ENCODE measurements around the gene SYT15.
"Not testable (repeated sequence)": the region's sequence is repeated elsewhere in the genome, so short reads cannot be mapped to it uniquely, and the experiment has no call there.

SYT15 gene
- long read RNA-seq: 0 reads

GRCh38 chr10:46578474-46579178 lies at the start of gene SYT15:
SYT15 (plus strand) TSS chr10:46579128; CDS start chr10:46579169, 41 bp downstream.
- DNase-seq (ENCODE audit: low read depth in 1 of 2, low spot score in 1 of 2): not testable (repeated sequence)

GRCh38 chr10:46529742-46530141 lies 49.2 kb upstream of the SYT15 start:
- H3K27me3 ChIP-seq (ENCODE audit: insufficient read depth, poor library complexity, severe bottlenecking); DNase-seq (ENCODE audit: low read depth in 1 of 2, low spot score in 1 of 2); H3K27ac ChIP-seq (replicated peaks); H3K4me3 ChIP-seq (replicated peaks; ENCODE audit: insufficient read depth, low read length): not testable (repeated sequence)

More at GRCh38 chr10:46578474-46579178, at the start of gene SYT15:
- H3K27me3 ChIP-seq (ENCODE audit: insufficient read depth, poor library complexity, severe bottlenecking); H3K4me3 ChIP-seq (replicated peaks; ENCODE audit: insufficient read depth, low read length); H3K27ac ChIP-seq (replicated peaks): not testable (repeated sequence)

GRCh38 chr10:46530249-46531186 lies 48.4 kb upstream of the SYT15 start:
- no peak overlapping the region for H3K4me3 ChIP-seq (replicated peaks; ENCODE audit: insufficient read depth, low read length)
- TF ChIP-seq SPI1 (IDR thresholded peaks at IDR 0.05; ENCODE audit: borderline replicate concordance, low read depth) (no peak), GABPA (IDR thresholded peaks at IDR 0.05; ENCODE audit: low read depth) (no peak), CTCF (IDR thresholded peaks at IDR 0.05; ENCODE audit: insufficient read depth, low read length) (no peak), POLR2AphosphoS5 (IDR thresholded peaks at IDR 0.05; ENCODE audit: low read depth) (no peak)
- TF ChIP-seq, protein P1, sequence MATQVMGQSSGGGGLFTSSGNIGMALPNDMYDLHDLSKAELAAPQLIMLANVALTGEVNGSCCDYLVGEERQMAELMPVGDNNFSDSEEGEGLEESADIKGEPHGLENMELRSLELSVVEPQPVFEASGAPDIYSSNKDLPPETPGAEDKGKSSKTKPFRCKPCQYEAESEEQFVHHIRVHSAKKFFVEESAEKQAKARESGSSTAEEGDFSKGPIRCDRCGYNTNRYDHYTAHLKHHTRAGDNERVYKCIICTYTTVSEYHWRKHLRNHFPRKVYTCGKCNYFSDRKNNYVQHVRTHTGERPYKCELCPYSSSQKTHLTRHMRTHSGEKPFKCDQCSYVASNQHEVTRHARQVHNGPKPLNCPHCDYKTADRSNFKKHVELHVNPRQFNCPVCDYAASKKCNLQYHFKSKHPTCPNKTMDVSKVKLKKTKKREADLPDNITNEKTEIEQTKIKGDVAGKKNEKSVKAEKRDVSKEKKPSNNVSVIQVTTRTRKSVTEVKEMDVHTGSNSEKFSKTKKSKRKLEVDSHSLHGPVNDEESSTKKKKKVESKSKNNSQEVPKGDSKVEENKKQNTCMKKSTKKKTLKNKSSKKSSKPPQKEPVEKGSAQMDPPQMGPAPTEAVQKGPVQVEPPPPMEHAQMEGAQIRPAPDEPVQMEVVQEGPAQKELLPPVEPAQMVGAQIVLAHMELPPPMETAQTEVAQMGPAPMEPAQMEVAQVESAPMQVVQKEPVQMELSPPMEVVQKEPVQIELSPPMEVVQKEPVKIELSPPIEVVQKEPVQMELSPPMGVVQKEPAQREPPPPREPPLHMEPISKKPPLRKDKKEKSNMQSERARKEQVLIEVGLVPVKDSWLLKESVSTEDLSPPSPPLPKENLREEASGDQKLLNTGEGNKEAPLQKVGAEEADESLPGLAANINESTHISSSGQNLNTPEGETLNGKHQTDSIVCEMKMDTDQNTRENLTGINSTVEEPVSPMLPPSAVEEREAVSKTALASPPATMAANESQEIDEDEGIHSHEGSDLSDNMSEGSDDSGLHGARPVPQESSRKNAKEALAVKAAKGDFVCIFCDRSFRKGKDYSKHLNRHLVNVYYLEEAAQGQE (IDR thresholded peaks at IDR 0.05; ENCODE audit: insufficient replicate concordance, low read depth): no peak
- no peaks in the 10 kb centered on the region for H3K27me3 ChIP-seq (ENCODE audit: insufficient read depth, poor library complexity, severe bottlenecking)
- DNase-seq (ENCODE audit: low read depth in 1 of 2, low spot score in 1 of 2): no peak
- no peak overlapping the region for H3K27ac ChIP-seq (replicated peaks)

DNA sequence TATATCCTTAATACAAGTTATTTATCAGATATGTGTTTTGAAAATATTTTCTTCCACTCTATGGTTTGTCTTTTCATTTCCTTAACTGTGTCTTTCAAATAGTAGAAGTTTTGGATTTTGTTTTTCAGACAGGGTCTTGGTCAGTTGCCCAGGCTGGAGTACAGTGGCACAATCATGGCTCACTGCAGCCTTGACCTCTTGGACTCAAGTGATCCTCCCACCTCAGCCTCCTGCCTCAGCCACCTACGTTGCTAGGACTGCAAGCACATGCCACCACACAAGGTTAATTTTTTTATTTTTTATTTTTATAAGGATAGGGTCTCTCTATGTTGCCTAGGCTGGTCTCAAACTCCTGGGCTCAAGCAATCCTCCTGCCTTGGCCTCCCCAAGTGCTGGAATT lies 46.7 kb upstream of the SYT15 start:
- not testable (repeated sequence) for H3K27ac ChIP-seq (replicated peaks); H3K4me3 ChIP-seq (replicated peaks; ENCODE audit: insufficient read depth, low read length); H3K27me3 ChIP-seq (ENCODE audit: insufficient read depth, poor library complexity, severe bottlenecking); DNase-seq (ENCODE audit: low read depth in 1 of 2, low spot score in 1 of 2)

DNA sequence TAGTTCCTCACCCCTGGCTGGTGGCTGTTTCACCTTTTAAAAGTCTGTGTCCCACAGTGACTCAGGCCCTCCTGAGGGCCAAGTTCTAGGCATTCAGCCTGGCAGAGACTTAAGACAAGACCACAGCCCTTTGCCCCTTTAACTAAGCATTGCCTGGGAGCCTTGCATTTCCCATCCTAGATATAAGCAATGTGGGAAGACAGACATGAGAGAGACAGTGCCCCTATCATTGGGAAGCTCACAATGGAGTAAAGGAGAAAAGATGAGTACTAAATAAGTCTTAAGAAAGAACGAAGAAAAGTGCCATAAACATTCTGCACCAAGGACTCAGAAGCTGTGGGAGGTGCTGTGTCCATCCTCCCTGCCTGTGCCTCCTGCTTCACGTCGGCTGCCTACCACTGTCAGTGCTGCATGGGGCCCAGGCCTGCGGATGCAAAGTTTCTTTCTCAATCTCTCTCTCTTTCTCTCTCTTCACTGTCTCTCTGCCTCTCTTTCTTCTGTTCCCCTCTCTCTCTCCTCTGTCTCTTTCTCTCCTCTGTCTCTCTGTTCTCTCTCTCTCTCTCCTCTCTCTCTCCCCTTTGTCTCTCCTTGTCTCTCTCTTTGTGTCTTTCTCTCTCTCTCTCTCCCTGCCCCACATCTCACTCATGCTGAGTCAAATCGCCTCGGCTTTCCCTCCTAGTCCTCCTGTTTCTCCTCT lies 44.0 kb upstream of the SYT15 start:
- DNase-seq (ENCODE audit: low read depth in 1 of 2, low spot score in 1 of 2): no peak
- peaks cover 3% of the 10 kb centered on the region for H3K27me3 ChIP-seq (ENCODE audit: insufficient read depth, poor library complexity, severe bottlenecking)
- no peak overlapping the region for H3K4me3 ChIP-seq (replicated peaks; ENCODE audit: insufficient read depth, low read length)
- TF ChIP-seq POLR2AphosphoS5 (IDR thresholded peaks at IDR 0.05; ENCODE audit: low read depth) (no peak), SPI1 (IDR thresholded peaks at IDR 0.05; ENCODE audit: borderline replicate concordance, low read depth) (no peak), GABPA (IDR thresholded peaks at IDR 0.05; ENCODE audit: low read depth) (no peak), CTCF (IDR thresholded peaks at IDR 0.05; ENCODE audit: insufficient read depth, low read length) (no peak)
- TF ChIP-seq, protein P1 (IDR thresholded peaks at IDR 0.05; ENCODE audit: insufficient replicate concordance, low read depth): no peak
- no peak overlapping the region for H3K27ac ChIP-seq (replicated peaks)

All from HL-60 (cell line).